ENCODE data around the gene RAB40C. TPM values are rescaled to one million over a fixed set of nuclear protein-coding genes. Genes with fewer than 3 reads are reported as not detected.

Gene RAB40C
- total and polyA plus RNA-seq, 4 donors: 25.1 to 58.9 (median 43.9) TPM

DNA sequence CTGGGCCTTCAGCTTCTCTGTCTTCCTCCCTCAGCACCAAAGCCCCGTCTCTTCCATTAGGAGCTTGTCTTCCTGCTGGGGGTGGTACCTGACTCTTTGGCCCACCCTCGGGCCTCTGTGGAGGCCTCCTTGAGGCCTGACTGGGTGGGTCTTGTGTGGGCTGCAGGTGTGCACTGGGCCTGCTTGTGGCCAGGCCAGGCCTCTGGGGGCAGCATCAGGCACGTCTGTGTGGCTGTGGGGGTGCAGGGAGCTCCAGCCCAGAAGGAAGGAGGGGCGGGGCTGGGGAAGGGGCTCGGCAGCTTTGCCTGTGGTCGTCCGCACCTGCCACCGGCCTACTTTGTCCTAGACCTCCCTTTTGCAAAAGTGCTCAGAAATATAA, 13.1 kb upstream of the RAB40C start:
- TF ChIP-seq, protein P1, sequence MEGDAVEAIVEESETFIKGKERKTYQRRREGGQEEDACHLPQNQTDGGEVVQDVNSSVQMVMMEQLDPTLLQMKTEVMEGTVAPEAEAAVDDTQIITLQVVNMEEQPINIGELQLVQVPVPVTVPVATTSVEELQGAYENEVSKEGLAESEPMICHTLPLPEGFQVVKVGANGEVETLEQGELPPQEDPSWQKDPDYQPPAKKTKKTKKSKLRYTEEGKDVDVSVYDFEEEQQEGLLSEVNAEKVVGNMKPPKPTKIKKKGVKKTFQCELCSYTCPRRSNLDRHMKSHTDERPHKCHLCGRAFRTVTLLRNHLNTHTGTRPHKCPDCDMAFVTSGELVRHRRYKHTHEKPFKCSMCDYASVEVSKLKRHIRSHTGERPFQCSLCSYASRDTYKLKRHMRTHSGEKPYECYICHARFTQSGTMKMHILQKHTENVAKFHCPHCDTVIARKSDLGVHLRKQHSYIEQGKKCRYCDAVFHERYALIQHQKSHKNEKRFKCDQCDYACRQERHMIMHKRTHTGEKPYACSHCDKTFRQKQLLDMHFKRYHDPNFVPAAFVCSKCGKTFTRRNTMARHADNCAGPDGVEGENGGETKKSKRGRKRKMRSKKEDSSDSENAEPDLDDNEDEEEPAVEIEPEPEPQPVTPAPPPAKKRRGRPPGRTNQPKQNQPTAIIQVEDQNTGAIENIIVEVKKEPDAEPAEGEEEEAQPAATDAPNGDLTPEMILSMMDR (IDR thresholded peaks at IDR 0.05; ENCODE audit: control extremely low read depth, extremely low read depth): no peak
- ATAC-seq (ENCODE audit: insufficient read depth, low FRiP score): no peak
- Histone ChIP-seq H3K9me3 (ENCODE audit: control insufficient read depth in 4 of 4, insufficient read depth in 3 of 4, low read length in 3 of 4) (no peaks in the 10 kb centered on the region), H3K4me3 (no peak overlapping the region), H3K36me3 (ENCODE audit: control insufficient read depth in 4 of 4, insufficient read depth in 4 of 4, low read length in 4 of 4) (peaks cover 0 to 41% (median 3%) of the 10 kb centered on the region in 4 donors), H3K27ac (ENCODE audit: low read depth in 1 of 2, low read length in 1 of 2) (no peak overlapping the region), H3K9ac (ENCODE audit: insufficient read depth in 1 of 2, low read length in 2 of 2) (no peak overlapping the region), H3K27me3 (ENCODE audit: control insufficient read depth in 3 of 3, insufficient read depth in 3 of 3, low read length in 2 of 3) (no peaks in the 10 kb centered on the region), H3K4me1 (ENCODE audit: control insufficient read depth in 5 of 5, insufficient read depth in 5 of 5, low read length in 5 of 5) (no peaks in the 10 kb centered on the region)
- DNase-seq: no peak
- 61 to 63% methylated on average over 8 of the region's 8 CpGs for WGBS, 2 donors

DNA sequence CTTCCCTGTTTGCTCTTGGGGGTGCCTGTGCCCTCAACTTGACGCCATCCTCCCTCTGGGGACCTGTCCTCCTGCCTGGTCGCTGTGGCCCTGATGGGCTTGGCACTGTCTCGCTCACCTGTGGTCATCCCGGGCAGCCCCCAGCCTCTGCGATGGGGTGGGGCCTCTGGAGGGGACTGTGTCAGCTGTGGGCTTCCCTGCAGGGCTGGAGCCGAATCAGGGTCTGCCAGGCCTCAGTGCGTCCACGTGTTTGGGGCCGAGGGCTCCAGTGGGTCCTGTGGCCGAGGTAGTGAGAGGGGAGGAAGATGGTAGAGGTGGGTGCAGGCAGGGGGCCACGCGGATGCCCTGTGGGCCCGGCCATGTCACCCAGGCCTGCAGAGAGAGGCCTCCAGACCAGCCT, 12.1 kb upstream of the RAB40C start:
- Histone ChIP-seq H3K36me3 (ENCODE audit: control insufficient read depth in 4 of 4, insufficient read depth in 4 of 4, low read length in 4 of 4) (peaks cover 0 to 43% (median 3%) of the 10 kb centered on the region in 4 donors), H3K4me3 (no peak overlapping the region), H3K9me3 (ENCODE audit: control insufficient read depth in 4 of 4, insufficient read depth in 3 of 4, low read length in 3 of 4) (no peaks in the 10 kb centered on the region), H3K27ac (ENCODE audit: low read depth in 1 of 2, low read length in 1 of 2) (no peak overlapping the region), H3K4me1 (ENCODE audit: control insufficient read depth in 5 of 5, insufficient read depth in 5 of 5, low read length in 5 of 5) (no peaks in the 10 kb centered on the region), H3K9ac (ENCODE audit: insufficient read depth in 1 of 2, low read length in 2 of 2) (no peak overlapping the region), H3K27me3 (ENCODE audit: control insufficient read depth in 3 of 3, insufficient read depth in 3 of 3, low read length in 2 of 3) (no peaks in the 10 kb centered on the region)
- ATAC-seq (ENCODE audit: insufficient read depth, low FRiP score) (no peak), DNase-seq (no peak)
- WGBS, 2 donors: 93 to 94% methylated on average over 13 of the region's 13 CpGs
- TF ChIP-seq, protein P1 (IDR thresholded peaks at IDR 0.05; ENCODE audit: control extremely low read depth, extremely low read depth): no peak

DNA sequence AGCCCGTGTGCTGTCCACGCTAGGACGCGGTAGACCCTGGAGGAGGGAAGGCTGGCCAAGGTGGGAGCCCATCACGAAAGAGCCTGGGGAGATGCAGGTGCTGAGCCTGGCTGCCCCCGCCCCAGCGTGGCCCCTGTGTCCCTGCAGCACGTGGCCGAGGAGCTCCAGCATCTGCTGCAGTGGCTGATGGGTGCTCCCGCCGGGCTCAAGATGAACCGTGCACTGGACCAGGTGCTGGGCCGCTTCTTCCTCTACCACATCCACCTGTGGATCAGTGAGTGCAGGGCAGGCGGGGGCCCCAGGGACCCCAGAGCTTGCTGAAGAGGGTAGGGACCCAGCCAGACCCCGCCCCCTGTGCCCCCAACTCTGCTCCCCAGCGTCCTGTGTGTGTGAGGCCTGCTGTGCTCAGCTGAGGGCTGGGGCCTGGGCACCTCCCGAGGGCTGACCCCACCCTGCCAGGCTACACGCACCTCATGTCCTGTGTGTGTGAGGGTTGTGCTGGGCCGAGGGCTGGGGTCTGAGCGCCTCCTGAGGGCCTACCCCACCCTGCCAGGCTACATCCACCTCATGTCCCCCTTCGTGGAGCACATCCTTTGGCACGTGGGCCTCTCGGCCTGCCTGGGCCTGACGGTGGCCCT, 11.5 kb upstream of the RAB40C start:
- Histone ChIP-seq H3K27me3 (ENCODE audit: control insufficient read depth in 3 of 3, insufficient read depth in 3 of 3, low read length in 2 of 3) (no peaks in the 10 kb centered on the region), H3K9ac (ENCODE audit: insufficient read depth in 1 of 2, low read length in 2 of 2) (no peak overlapping the region), H3K9me3 (ENCODE audit: control insufficient read depth in 4 of 4, insufficient read depth in 3 of 4, low read length in 3 of 4) (no peaks in the 10 kb centered on the region), H3K4me3 (no peak overlapping the region), H3K4me1 (ENCODE audit: control insufficient read depth in 5 of 5, insufficient read depth in 5 of 5, low read length in 5 of 5) (no peaks in the 10 kb centered on the region), H3K36me3 (ENCODE audit: control insufficient read depth in 4 of 4, insufficient read depth in 4 of 4, low read length in 4 of 4) (peaks cover 0 to 47% (median 3%) of the 10 kb centered on the region in 4 donors), H3K27ac (ENCODE audit: low read depth in 1 of 2, low read length in 1 of 2) (no peak overlapping the region)
- WGBS, 2 donors: 84 to 89% methylated on average over 24 of the region's 24 CpGs
- ATAC-seq (ENCODE audit: insufficient read depth, low FRiP score) (no peak), DNase-seq (no peak)
- TF ChIP-seq, protein P1 (IDR thresholded peaks at IDR 0.05; ENCODE audit: control extremely low read depth, extremely low read depth): no peak

Data from lung (tissue), 12 donors.